HCT116 (cell line): Measurements from ENCODE around the gene MACF1. TPM values are rescaled to one million over a fixed set of nuclear protein-coding genes. Genes with fewer than 3 reads are reported as not detected.

Experiments used
- ATAC-seq: fragments of 200-7000 bp; cut with Tn5 transposase; 2 replicates; pipeline ENCODE4 v1.9.1; 2020; ENCODE audit warnings: mild to moderate bottlenecking, moderate library complexity
- BruUV-seq: library from RNA; stranded (reverse); fragments of 400-500 nt; replicated peaks from 2 replicates; lab custom pipeline; 2021; lab: Mats Ljungman, UMichigan
- CTCF ChIA-PET: fragments of 300-600 bp; sonication (Branson Sonifier 250); formaldehyde crosslinking; loops from one replicate; lab custom pipeline; 2021; ENCODE audit warnings: antibody characterized with exemption; lab: Charles Lee
- POLR2A ChIA-PET: fragments of 300-600, 350-600 bp; sonication (Branson Sonifier 250); formaldehyde crosslinking; loops from one replicate; lab custom pipeline; 2021; ENCODE audit warnings: antibody characterized with exemption; lab: Charles Lee
- RAD21 ChIA-PET, 2 experiments: fragments of 300-600 bp; sonication (Branson Sonifier 250); formaldehyde crosslinking; loops; one replicate each; lab custom pipeline; 2023; ENCODE audit warnings: low total read pairs in 2 of 2; ENCODE audit not compliant: uncharacterized antibody in 2 of 2, unreplicated experiment in 2 of 2, low non-redundant PET in 1 of 2; lab: Charles Lee
- DNase-seq: peaks from one replicate; pipeline ENCODE4 v3.0.0-alpha.2; 2010; ENCODE audit warnings: low read depth, low spot score
- H2AFZ ChIP-seq: fragments of 200-600 bp; shearing (Covaris generic), sonication (generic); 2 replicates; pipeline ENCODE4 v1.6.1; 2017; ENCODE audit warnings: low read depth, mixed run types, mixed read lengths, antibody characterized with exemption, low read length; ENCODE audit not compliant: poor library complexity, severe bottlenecking
- H3K27ac ChIP-seq: 2 replicates; pipeline ENCODE4 v1.5.1; 2012; ENCODE audit warnings: low read depth, low read length
- H3K27me3 ChIP-seq: fragments of 200-600 bp; sonication (generic); 2 replicates; pipeline ENCODE4 v1.6.1; 2016; ENCODE audit warnings: mixed run types, low read length, mixed read lengths; ENCODE audit not compliant: insufficient read depth
- H3K36me3 ChIP-seq, 2 experiments: fragments of 200-500 bp in 1 of 2; fragments of 200-600 bp in 1 of 2; sonication (Bioruptor generic) in 1 of 2; sonication (generic) in 1 of 2; 2 replicates each; pipeline versions ENCODE4 v1.5.1 to v1.6.1; 2014 to 2016; ENCODE audit warnings: low read length in 2 of 2, inconsistent platforms in 1 of 2, mixed read lengths in 1 of 2, mixed run types in 1 of 2; ENCODE audit not compliant: insufficient read depth in 2 of 2, control insufficient read depth in 1 of 2
- H3K4me1 ChIP-seq, 2 experiments: fragments of 200-600 bp in 1 of 2; sonication (generic) in 1 of 2; 2 replicates each; pipeline versions ENCODE4 v1.5.1 to v1.6.1; 2012 to 2017; ENCODE audit warnings: low read length in 2 of 2, inconsistent platforms in 1 of 2, mild to moderate bottlenecking in 1 of 2, mixed read lengths in 1 of 2, mixed run types in 1 of 2, moderate library complexity in 1 of 2; ENCODE audit not compliant: insufficient read depth in 2 of 2, control insufficient read depth in 1 of 2
- H3K4me2 ChIP-seq: fragments of 200-600 bp; sonication (generic); 2 replicates; pipeline ENCODE4 v1.6.1; 2017; ENCODE audit warnings: mixed run types, low read length, mixed read lengths
- H3K4me3 ChIP-seq, 2 experiments: fragments of 200-600 bp in 1 of 2; sonication (generic) in 1 of 2; replicated peaks in 1 of 2; 2 replicates each; pipeline ENCODE4 v1.5.1; 2011 to 2016; ENCODE audit warnings: low read length in 2 of 2, control low read depth in 1 of 2, low read depth in 1 of 2, mild to moderate bottlenecking in 1 of 2, mixed read lengths in 1 of 2, mixed run types in 1 of 2
- H3K79me2 ChIP-seq: fragments of 200-600 bp; sonication (generic); 2 replicates; pipeline ENCODE4 v1.6.1; 2017; ENCODE audit warnings: mild to moderate bottlenecking, mixed run types, low read length, moderate library complexity, mixed read lengths; ENCODE audit not compliant: insufficient read depth
- H3K9ac ChIP-seq: fragments of 200-600 bp; sonication (generic); 2 replicates; pipeline ENCODE4 v1.6.1; 2016; ENCODE audit warnings: low read length, mixed read lengths
- H3K9me2 ChIP-seq: fragments of 200-600 bp; sonication (generic), shearing (Covaris generic); 2 replicates; pipeline ENCODE4 v1.6.1; 2017; ENCODE audit warnings: mixed run types, mild to moderate bottlenecking, moderate library complexity; ENCODE audit not compliant: insufficient read depth
- H3K9me3 ChIP-seq, 2 experiments: fragments of 200-500 bp in 1 of 2; fragments of 200-600 bp in 1 of 2; sonication (Bioruptor generic) in 1 of 2; sonication (generic) in 1 of 2; 2 replicates each; pipeline ENCODE4 v1.6.1; 2014 to 2017; ENCODE audit warnings: low read length in 2 of 2, mixed read lengths in 2 of 2, inconsistent platforms in 1 of 2, low read depth in 1 of 2, mild to moderate bottlenecking in 1 of 2, mixed run types in 1 of 2, moderate library complexity in 1 of 2; ENCODE audit not compliant: control insufficient read depth in 1 of 2, insufficient read depth in 1 of 2
- H4K20me1 ChIP-seq: fragments of 200-600 bp; sonication (generic), shearing (Covaris generic); 2 replicates; pipeline ENCODE4 v1.6.1; 2017; ENCODE audit warnings: mixed run types, mild to moderate bottlenecking, moderate library complexity; ENCODE audit not compliant: insufficient read depth
- CBX3 ChIP-seq: IDR thresholded peaks from 2 replicates; pipeline ENCODE4 v1.6.1; 2012; ENCODE audit warnings: low read depth
- ELF1 ChIP-seq: IDR thresholded peaks from 2 replicates; pipeline ENCODE4 v1.6.1; 2012; ENCODE audit warnings: low read depth, borderline replicate concordance
- EZH2phosphoT487 ChIP-seq: fragments of 200-600 bp; IDR thresholded peaks from 2 replicates; pipeline ENCODE4 v1.6.1; 2018; ENCODE audit warnings: antibody characterized with exemption, borderline replicate concordance
- FOSL1 ChIP-seq: IDR thresholded peaks from 2 replicates; pipeline ENCODE4 v1.6.1; 2012; ENCODE audit warnings: low read depth
- JUND ChIP-seq: IDR thresholded peaks from 2 replicates; pipeline ENCODE4 v1.6.1; 2012
- POLR2A ChIP-seq: IDR thresholded peaks from 2 replicates; pipeline ENCODE4 v1.7.0; 2011; ENCODE audit warnings: borderline replicate concordance; ENCODE audit not compliant: insufficient read depth, insufficient read length; ENCODE audit errors: extremely low read depth
- RAD21 ChIP-seq: IDR thresholded peaks from 2 replicates; pipeline ENCODE4 v1.6.1; 2012; ENCODE audit warnings: low read depth, mild to moderate bottlenecking
- SP1 ChIP-seq: IDR thresholded peaks from 2 replicates; pipeline ENCODE4 v1.6.1; 2012; ENCODE audit warnings: low read depth
- ZFX ChIP-seq: fragments of 450-650 bp; IDR thresholded peaks from 2 replicates; pipeline ENCODE4 v1.6.1; 2017
- ZNF274 ChIP-seq: fragments of 200-500 bp; sonication (Bioruptor generic); IDR thresholded peaks from 2 replicates; pipeline ENCODE4 v1.6.1; 2014; ENCODE audit warnings: mild to moderate bottlenecking, low read depth, low read length, inconsistent platforms
- intact Hi-C: fragments of 100-400 bp; cut with micrococcal nuclease; formaldehyde crosslinking; loops from 2 replicates; pipeline ENCODE4 v1.10.0; 2022
- total RNA-seq: library from RNA; stranded (reverse); gene quantifications from one replicate; pipeline ENCODE4 v1.2.1, GENCODE V29; 2021; ENCODE audit not compliant: unreplicated experiment
- TF ChIP-seq, protein P1 (sequence below), 3 experiments: fragments of 200-600 bp in 1 of 3; sonication (generic) in 1 of 3; IDR thresholded peaks in 2 of 3; conservative IDR thresholded peaks in 1 of 3; 2 replicates each; pipeline ENCODE4 v1.5.1; 2012 to 2017; ENCODE audit warnings: low read depth in 2 of 3, low read length in 2 of 3, antibody characterized with exemption in 1 of 3, borderline replicate concordance in 1 of 3, control low read depth in 1 of 3, mild to moderate bottlenecking in 1 of 3, mixed read lengths in 1 of 3, mixed run types in 1 of 3, moderate library complexity in 1 of 3; ENCODE audit not compliant: insufficient read depth in 1 of 3

MACF1 gene
- total RNA-seq, 1 experiment from 2014 or later: 146 TPM

DNA sequence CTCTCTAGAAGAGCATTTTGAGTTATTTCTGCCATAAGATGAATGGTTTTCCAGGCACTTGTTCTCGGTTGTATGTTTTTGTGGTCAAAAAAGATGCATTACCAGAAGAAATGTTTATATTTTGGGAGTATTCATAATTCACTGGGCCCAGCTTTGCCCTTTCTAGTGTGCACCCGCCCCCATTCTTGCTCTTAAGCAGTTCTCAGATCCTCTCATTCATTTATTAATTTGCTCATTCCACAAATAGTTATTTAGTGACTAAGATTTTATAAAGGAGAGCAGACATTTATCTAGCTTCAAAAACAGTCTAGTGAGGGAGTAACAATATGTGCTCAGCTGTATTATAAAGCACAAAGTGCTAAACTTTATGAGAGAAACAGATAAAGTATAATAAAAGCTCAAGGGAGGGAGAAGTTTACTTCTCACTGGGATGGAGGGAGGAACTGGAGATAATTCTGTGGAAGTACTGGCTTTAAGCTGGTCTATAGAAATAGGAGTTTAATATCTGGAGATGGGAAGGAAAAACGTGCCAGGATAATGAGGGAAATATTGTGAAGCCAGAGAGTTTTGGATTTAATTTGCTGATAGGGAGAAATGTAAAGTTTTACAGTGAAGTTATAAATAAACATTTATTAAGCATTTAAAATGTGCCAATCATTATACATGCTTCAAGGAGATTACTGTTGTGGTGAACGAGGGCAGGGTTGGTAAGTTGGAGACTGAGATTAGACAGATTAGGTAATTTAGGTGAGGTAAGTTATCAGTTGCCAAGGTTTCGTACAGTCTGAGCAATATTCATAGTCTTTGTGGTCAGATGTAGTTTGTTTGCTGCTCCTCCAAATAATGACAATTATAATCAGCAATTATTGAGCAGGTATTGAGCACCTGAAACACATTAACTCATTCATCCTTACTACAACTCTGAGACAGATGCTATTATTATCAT lies 9.1 kb upstream of the MACF1 start:
- ChIA-PET CTCF (interaction anchor here (0.6 to 4.1 kb wide), 6 partner anchors 9 to 462 kb away, joined by 3 to 31 read pairs (median 3); partner anchors contain the start of gene MACF1), RAD21 (interaction anchor here in 1 of 2 experiments (0.8 to 1.2 kb wide), 2 partner anchors 63 to 90 kb away, joined by 3 to 5 read pairs; no protein-coding TSS in a partner anchor), POLR2A (interaction anchor here (0.6 to 1.0 kb wide), 2 partner anchors 65 to 89 kb away, joined by 4 to 5 read pairs; no protein-coding TSS in a partner anchor)
- BruUV-seq: no TSS peak
- Histone ChIP-seq H3K9me3 (no peaks in the 10 kb centered on the region), H3K9me2 (no peaks in the 10 kb centered on the region), H4K20me1 (no peaks in the 10 kb centered on the region), H3K4me1 (peaks cover 65 to 70% of the 10 kb centered on the region in 2 experiments), H3K4me2 (peak overlapping the region; percentile 70), H3K36me3 (no peaks in the 10 kb centered on the region), H2AFZ (no peak overlapping the region), H3K27me3 (no peaks in the 10 kb centered on the region), H3K9ac (peak overlapping the region; percentile 13), H3K4me3 (no peak overlapping the region), H3K27ac (peak overlapping the region; percentile 38; the same call in 1 of the 2 replicates), H3K79me2 (peaks cover 12% of the 10 kb centered on the region; the same call in 1 of the 2 replicates)
- ATAC-seq: no peak
- intact Hi-C loops: no loop called here
- DNase-seq: no peak
- TF ChIP-seq RAD21 (no peak), ZNF274 (no peak), FOSL1 (no peak), EZH2phosphoT487 (no peak), ELF1 (no peak), POLR2A (no peak), ZFX (no peak), SP1 (no peak), CBX3 (no peak), JUND (no peak)
- TF ChIP-seq, protein P1, sequence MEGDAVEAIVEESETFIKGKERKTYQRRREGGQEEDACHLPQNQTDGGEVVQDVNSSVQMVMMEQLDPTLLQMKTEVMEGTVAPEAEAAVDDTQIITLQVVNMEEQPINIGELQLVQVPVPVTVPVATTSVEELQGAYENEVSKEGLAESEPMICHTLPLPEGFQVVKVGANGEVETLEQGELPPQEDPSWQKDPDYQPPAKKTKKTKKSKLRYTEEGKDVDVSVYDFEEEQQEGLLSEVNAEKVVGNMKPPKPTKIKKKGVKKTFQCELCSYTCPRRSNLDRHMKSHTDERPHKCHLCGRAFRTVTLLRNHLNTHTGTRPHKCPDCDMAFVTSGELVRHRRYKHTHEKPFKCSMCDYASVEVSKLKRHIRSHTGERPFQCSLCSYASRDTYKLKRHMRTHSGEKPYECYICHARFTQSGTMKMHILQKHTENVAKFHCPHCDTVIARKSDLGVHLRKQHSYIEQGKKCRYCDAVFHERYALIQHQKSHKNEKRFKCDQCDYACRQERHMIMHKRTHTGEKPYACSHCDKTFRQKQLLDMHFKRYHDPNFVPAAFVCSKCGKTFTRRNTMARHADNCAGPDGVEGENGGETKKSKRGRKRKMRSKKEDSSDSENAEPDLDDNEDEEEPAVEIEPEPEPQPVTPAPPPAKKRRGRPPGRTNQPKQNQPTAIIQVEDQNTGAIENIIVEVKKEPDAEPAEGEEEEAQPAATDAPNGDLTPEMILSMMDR (IDR thresholded peaks at IDR 0.05 in 2 of 3, conservative IDR thresholded peaks at IDR 0.05 in 1 of 3; ENCODE audit: borderline replicate concordance in 1 of 3, insufficient read depth in 1 of 3, low read depth in 2 of 3, low read length in 2 of 3): no peak
